Measurements from ENCODE around the gene CYB5D1.
A peak's percentile ranks its signal among the peaks of the same experiment; 100 is the strongest.

CYB5D1 gene

DNA sequence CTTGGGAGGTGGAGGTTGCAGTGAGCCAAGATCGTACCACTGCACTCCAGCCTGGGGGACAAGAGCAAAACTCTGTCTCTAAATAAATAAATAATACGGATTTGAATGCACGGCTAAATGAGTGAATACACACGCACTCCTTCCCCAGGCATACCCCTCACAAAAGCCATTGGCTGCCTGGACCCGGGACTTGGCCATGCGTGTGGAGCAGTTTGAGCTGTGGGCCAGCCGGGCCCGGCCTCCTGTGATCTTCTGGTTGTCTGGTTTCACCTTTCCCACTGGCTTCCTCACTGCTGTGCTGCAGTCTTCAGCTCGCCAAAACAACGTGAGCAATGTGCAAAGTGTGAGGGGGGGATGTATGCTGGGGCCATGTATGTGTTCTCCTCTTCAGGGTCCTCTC lies 25.4 kb upstream of the CYB5D1 start:
- DNase-seq = no peak
- in situ Hi-C loops (cut with HindIII; ENCODE audit: low pct_ligation_motif_present, low pct_unique_long_range_greater_than_20kb, low sequenced_read_pairs) = no loop called here

DNA sequence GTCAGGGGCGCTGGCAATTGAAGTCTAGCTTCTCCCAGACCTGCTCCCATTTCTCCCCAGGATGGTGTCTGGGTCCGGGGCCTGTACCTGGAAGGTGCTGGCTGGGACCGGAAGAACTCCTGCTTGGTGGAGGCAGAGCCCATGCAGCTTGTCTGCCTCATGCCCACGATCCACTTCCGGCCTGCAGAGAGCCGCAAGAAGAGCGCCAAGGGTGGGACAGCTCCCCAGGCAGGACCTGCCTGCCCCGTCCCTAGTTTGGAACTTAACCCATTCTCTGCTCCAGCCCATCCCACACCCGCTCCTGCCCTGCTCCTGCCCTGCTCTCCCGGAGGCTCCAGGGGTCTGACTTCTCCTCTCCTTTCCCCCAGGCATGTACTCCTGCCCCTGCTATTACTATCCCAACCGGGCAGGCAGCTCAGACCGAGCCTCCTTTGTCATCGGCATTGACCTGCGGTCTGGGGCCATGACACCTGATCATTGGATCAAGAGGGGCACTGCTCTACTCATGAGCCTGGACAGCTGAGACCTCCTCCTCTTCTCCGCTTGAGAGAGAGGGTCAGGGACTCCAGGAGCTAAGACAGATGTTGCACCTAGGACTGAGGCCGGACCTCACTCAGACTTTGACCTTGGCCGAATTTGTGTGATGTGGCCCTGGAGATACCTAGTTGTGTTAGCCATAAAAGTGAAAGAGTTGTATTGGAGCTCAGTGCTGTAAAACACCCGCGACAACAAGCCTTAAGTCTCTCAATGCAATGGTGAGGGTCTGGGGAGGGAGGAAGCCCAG lies 24.6 kb upstream of the CYB5D1 start:
- no peak for DNase-seq
- in situ Hi-C loops (cut with HindIII; ENCODE audit: low pct_ligation_motif_present, low pct_unique_long_range_greater_than_20kb, low sequenced_read_pairs) = no loop called here

DNA sequence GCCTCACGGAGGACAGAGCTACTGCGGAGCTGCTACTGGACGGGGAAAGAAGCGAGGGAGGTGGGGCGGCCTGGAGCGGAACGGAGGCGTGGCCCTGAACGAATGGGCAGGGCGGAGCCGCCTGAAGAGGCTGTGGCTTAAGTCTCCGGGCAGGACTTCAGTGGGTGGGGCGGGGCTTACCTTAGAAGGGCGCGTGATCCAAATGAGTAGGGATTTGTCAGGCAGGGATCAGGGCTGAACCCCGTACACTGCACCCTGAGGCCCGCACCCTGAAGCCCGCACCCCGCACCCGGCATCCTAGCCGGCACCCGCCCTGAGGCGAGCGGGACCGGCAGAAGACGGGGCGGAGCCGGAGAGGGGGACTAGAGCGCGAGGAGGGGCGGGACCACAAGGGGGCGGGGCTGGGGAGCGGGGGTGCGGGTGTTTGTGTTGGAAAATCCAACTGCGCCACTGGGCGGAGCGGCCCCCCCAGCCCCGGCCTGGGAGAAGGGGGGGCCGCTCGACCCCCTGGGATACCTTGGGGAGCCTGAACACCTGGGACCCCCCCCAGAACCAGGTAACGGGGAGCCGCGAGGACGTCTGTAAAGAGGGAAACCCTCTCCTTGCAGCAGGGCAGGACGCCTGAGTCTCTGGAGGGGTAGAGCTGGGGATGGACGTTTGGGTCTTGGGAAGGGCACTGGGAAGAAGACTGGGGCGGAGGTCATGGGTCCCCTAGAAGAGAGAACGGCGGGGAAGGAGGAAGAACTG lies 23.8 kb upstream of the CYB5D1 start, which contains the start of gene KDM6B:
Gene KDM6B (plus strand): TSS at position 423 of the 747 bp plus-strand sequence. CDS start 11,338 bp downstream, outside the sequence.
- DNase-seq = peak; percentile 93
- in situ Hi-C loops (cut with HindIII; ENCODE audit: low pct_ligation_motif_present, low pct_unique_long_range_greater_than_20kb, low sequenced_read_pairs) = no loop called here

DNA sequence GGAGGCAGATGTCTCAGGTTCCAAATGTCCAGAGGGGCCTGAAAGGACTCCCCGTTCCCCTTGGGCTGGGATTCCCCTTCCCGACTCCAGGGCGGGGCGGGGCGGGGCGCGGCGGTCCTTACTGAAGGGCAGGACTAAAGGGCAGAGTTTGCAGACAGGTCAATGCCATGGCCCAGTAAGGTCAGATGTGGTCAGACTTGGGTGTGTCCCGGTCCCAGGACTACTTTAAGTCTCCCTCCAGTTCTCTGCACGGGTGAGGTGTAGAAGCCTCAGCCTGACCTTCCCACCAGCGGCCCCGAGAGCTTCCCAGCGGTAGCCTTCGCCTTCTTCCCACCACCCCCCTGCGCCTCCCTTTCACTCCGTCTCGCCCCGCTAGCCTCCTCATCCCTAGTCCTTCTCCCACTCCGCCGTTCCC lies 23.3 kb upstream of the CYB5D1 start:
- peak; percentile 21 for DNase-seq
- in situ Hi-C loops (cut with HindIII; ENCODE audit: low pct_ligation_motif_present, low pct_unique_long_range_greater_than_20kb, low sequenced_read_pairs) = no loop called here

DNA sequence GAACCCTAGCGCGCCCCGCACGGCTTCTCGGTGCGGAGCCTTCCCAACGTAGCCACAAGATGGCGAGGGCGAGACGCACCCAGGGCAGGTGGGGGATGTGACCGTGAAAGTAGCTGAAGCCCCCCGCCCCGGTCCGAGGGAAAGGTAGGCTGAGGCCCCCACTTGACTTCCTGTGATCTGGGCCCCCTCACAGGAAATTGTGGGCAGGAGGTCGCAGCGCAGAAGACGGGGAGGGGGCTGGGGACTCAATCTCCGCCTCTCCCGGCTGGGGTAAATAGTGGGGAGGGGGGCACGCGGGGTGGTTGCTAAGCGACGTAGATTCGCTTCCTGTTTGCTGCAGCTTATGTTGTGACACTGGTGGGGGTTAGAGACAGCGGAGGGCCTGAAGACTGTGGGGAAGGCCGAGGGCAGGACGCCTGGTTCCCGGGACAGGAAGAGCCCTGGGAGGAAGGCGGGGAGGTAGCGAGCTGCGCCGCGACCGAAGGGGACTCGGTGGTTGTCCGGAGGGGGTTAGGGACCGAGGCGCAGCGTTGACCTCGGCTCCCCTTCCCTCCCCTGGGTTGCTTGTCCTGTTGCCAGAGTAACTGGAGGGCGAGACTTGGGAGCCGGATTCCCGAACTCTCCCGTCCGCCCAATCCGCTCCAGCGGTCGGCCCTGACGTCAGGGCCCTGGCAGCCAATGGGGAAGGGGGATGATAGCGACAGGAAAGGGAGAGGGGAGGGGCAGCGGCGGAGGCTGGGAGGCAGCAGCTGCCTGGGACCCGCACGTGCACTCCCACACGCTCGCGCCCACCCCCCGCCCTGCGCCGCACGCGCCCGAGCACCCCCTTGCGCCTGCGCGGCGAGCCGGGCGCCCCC lies 22.6 kb upstream of the CYB5D1 start:
- DNase-seq = peak; percentile 99
- in situ Hi-C loops (cut with HindIII; ENCODE audit: low pct_ligation_motif_present, low pct_unique_long_range_greater_than_20kb, low sequenced_read_pairs) = no loop called here

DNA sequence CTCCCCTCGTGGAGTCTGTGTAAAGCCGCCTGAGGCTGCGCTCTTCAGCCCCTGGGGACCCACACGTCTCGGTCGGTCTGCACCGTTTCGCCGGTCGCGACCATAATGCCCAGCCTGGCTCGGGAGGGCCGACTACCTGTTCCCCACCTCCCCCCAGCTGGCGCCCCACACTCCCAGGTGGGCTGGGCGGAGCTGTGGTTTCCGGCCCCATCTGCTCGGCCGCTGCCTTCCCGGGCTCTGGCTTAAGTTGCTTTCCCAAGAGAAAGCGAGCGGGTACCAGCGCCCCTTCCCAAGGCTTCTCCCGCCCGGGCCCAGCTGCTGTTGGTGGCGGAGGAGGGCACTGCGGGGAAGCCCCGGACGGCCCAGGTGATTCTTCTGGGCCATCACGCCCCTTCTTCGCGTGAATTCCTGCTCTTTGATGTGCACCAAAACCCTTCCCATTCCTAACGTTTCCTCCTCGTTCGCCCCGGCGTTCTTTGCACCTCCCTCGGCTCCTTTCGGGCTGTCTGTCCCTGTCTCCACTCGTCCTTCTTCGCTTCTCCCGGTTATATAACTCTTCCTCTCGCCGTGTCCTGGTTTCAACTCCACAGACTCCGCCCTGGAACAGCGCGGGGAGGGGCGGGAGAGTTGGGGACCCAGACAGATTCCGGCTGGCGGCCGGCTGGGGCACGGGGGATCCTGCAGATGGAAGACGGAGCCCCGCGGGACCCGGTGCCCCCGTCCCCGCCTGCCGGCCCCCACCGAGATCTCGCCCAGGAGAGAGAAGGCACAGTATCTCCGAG lies 21.8 kb upstream of the CYB5D1 start:
- in situ Hi-C loops (cut with HindIII; ENCODE audit: low pct_ligation_motif_present, low pct_unique_long_range_greater_than_20kb, low sequenced_read_pairs) = no loop called here

DNA sequence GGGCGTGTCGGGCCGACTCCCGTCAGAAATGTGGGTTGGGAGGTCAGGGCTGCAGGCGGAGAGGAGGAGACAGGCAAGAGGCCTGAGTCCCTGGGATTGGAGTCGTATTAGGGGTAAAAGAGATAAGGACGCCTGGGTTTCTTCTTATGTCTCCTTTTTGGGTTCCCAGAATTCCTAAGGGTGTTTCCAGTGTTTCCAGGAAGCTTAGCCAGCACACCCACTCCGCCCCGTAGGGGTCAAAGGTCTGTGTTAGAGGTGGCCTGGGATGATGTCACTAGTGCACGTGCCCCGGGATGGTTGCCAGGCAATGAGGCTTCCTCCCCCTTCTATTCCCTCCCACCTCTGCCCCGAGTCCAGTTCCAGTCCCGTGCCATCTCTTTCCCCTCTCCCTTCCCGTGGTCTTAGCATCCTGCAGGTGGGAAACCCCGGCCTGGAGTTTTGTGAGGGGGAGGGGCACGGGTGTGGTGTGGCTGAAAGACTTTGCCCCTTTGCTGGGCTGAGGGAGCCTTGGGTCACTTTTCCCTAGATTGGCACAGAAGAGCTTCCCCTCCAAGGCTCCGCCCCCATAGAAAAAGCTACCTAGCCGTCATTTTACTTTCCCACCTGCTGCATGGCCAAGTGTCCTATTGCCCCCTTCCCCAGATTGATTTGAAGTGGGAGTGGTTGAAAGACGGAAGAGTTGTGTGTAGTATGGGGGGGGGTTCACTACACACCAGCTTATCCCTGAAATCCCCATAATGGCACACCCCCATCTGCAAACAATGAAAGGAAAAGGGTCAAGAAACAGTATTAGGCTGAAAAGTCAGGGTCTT lies 21.0 kb upstream of the CYB5D1 start:
- DNase-seq = peak; percentile 97
- in situ Hi-C loops (cut with HindIII; ENCODE audit: low pct_ligation_motif_present, low pct_unique_long_range_greater_than_20kb, low sequenced_read_pairs) = no loop called here

More for the DNA sequence above, 21.8 kb upstream of the CYB5D1 start:
- DNase-seq = peak; percentile 71

DNA sequence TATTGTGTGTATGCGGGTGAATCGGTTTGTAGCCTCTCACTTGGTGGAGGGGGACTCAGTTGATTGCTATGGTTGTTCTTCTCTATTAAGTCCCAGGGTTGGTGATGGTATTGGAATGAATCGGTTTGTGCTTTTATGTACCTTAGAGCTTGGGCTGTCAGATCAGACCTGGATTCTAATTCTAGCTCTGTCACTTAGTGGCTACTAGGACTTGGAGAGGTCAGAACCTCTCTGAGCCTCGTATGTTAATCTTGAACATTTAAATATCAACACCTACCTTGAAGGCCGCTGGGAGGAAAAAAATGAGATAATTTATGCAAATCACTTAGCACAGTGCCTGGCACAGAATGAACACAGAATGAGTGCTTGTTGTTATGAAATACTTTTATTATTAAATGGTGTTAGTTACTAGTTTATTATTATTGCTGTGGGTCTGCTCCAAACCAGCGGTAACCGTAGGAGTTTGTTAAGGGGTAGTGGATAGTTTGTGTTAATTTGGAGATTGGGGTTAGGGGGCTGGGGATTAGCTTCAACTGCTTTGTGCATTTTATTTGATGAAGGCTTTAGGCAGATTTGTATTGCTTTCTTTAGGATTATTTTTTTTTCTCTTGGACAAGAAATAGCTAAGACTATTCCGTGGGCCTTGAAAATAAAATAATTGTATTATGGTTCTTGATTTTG lies 20.3 kb upstream of the CYB5D1 start:
- peak; percentile 30 for DNase-seq
- in situ Hi-C loops (cut with HindIII; ENCODE audit: low pct_ligation_motif_present, low pct_unique_long_range_greater_than_20kb, low sequenced_read_pairs) = no loop called here

DNA sequence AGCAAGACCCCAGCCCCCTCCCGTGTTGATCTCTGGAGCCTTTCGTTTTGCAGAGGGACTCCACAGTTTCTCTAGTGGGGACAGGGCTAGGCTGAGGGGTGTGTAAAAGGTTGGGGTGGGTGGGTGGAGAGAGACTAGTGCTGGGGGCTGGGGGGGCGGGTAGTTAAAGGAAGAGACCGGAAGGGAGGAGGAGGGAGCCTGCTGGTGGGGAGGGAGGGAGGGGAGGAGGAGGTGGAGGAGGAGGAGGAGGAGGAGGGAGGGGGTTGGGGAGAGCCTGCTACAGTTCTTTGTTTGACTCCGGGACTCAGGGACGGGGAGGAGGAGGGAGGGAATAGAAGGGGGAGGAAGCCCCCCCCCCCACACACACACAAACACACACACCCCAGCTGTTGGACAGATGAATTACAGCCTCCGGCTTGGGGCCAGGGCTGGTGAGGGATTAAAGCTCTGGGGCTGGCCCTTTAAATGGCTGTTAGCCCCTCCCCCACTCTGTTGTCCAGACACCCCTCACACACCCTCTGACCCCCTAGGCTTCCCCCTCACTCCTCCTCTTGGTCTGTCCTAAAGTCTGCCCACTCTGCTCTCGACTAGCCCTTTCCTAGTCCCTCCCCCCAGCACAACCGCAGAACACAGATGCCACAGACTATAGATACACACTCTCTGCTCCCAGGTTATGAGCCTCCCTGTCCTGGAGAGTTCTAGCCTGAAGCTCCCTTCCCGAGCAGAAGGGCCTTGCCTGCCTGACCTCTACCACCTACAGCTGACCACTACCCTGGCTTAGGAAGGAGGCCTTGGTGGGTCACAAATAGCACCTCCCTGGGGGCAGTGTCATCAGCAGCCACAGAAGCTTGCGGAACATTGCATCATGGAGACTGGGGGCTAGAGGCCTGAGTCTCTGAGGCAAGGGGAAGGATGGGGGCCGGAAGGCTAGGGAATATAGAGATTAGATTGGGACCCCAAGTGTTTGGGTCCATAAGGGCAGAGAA lies 19.4 kb upstream of the CYB5D1 start:
- DNase-seq = peak; percentile 24
- in situ Hi-C loops (cut with HindIII; ENCODE audit: low pct_ligation_motif_present, low pct_unique_long_range_greater_than_20kb, low sequenced_read_pairs) = no loop called here

DNA sequence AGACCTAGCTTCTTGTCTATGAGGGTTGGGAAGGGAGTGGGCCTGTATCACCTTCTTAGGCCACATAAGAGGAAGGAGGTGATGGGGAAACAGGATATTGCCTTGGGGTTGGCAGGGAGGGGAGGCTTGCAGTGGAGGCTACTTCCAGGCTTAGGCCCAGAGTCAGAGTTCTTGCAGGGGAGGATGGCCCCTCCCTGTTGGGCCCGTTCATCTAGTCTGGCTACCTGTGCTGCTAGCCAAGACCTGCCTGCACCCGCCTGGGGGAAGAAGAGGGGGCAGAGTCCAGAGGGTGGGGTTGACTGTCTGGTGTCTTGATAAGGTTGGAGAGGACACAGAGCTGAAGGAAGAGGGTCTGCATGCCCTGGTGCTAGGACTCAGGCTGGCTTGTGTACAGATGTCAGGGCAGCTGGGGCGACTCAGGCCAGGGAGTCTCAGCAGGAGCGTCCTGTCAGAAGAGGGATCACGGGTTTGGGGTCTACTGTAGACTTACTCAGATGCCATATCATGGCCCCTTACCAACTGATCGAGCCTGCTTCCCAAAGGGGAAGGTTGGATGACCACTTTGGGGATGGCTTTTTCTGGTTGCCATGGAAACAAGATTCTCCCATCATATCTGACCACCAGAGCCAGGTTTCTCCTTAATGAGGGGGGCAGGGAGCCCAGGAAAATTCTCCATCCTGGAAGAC lies 18.5 kb upstream of the CYB5D1 start:
- in situ Hi-C loops (cut with HindIII; ENCODE audit: low pct_ligation_motif_present, low pct_unique_long_range_greater_than_20kb, low sequenced_read_pairs) = no loop called here
- DNase-seq = no peak

DNA sequence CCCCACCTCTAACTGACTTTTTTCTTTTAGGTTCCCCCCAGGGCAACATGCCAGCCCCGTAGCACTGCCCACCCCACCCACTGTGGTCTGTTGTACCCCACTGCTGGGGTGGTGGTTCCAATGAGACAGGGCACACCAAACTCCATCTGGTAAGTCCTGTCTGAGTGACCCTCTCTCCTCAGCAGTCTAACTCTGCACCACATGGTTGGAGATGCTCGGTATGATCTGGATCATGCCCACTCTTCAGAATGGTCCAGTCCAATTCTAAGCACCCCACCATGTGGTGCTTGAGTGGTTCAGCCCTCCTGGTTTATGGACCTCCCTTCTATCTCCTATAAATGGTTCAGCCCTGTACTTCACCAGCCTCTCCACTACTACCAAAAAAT lies 17.9 kb upstream of the CYB5D1 start:
- DNase-seq = no peak
- in situ Hi-C loops (cut with HindIII; ENCODE audit: low pct_ligation_motif_present, low pct_unique_long_range_greater_than_20kb, low sequenced_read_pairs) = no loop called here

DNA sequence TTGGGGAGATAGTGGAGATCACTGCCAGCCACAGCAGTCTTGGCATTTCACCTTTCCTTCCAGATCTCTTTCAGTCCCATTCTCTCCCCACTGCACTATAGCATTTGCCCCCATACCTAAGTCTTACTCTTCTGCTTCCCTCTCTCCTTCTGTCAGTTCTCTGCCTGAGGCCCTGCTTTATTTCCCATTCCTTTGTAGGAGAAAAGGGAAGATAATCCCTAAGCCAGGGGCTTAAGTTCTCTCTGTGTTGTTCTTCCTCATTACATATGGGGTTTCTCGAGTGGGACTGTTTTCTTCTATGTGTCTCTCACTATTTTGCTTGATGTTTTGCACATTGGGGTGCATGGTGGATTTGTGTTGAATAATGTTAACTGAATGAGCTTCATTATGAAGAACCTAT lies 17.4 kb upstream of the CYB5D1 start:
- in situ Hi-C loops (cut with HindIII; ENCODE audit: low pct_ligation_motif_present, low pct_unique_long_range_greater_than_20kb, low sequenced_read_pairs) = no loop called here
- DNase-seq = no peak

DNA sequence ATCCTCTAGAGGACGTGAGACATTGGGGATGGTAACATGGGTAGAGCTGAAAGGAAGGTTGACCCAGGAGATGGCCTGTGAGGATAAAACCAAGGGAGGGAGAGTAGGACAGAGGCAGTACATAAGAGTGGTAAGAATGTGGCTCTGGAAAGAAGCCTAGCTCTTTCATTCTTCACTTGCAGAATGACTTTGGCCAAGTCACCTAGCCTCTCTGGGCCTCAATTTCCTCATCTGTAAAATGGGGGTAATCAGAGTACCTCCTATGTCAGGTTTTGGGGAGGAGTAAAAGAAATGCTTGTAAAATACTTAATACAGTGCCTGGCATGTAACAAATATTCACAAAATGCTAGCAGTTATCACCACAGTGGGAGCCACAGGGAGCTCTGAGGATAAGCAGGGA lies 16.9 kb upstream of the CYB5D1 start:
- in situ Hi-C loops (cut with HindIII; ENCODE audit: low pct_ligation_motif_present, low pct_unique_long_range_greater_than_20kb, low sequenced_read_pairs) = no loop called here

DNA sequence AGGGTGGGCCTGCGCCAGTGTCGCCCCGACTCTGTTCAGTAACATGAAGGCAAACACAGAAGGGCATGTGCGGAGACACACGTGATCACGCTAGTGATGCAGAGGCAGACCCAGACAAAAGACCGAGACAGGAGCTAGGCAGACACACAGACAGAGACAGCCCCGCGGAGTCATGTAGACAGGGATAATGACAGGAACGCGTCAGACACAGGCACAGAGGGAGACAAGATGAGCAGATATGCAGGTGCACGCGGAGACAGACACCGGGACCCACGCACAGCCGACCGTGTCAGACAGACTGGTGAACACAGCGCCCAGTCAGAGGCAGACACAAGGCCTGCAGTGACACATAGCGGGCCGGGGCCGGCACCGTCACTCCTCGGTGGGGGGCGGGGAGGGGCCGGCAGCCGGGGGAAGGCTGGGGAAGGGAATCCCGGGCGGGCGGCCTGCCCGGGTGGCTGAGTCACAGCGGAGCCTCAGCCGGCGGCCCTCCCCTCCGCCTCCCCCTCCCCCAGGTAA lies 16.3 kb upstream of the CYB5D1 start:
- peak; percentile 88 for DNase-seq
- in situ Hi-C loops (cut with HindIII; ENCODE audit: low pct_ligation_motif_present, low pct_unique_long_range_greater_than_20kb, low sequenced_read_pairs) = no loop called here

More for the DNA sequence above, 16.9 kb upstream of the CYB5D1 start:
- DNase-seq = no peak

DNA sequence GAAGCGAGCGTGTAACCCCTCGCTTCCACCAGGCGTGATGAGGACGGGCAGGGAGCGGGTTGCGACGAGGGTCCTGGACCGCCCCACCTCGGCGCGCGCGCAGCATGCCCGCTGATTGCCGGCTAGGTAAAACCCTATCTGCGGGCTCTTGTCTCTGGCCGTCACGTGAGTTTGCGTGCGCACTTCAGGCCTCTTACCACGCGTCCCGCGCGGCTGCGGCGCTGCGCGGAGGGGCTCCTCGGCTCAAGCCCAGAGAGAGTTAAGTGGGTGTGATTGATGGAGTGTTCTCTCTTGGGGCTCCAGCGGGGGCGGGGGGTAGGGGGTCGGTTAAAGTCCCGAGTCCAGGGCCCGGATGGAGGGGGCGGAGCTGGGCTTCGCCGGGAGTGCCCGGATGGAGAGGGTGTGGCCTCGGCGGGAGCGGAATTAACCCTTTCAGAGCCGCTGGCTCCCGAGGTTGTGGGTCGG lies 15.9 kb upstream of the CYB5D1 start:
- peak; percentile 92 for DNase-seq
- in situ Hi-C loops (cut with HindIII; ENCODE audit: low pct_ligation_motif_present, low pct_unique_long_range_greater_than_20kb, low sequenced_read_pairs) = no loop called here

All from ACHN (cell line).